NCI-H1417 (cell line): ENCODE results near the gene LRRC8E.
"Not testable (repeated sequence)": the region's sequence is repeated elsewhere in the genome, so short reads cannot be mapped to it uniquely, and the experiment has no call there.

ENCODE experiments used
- DNase-seq, 3 experiments: peaks; one replicate each; lab custom pipeline; 2025; lab: John Stamatoyannopoulos, UW

Gene LRRC8E

DNA sequence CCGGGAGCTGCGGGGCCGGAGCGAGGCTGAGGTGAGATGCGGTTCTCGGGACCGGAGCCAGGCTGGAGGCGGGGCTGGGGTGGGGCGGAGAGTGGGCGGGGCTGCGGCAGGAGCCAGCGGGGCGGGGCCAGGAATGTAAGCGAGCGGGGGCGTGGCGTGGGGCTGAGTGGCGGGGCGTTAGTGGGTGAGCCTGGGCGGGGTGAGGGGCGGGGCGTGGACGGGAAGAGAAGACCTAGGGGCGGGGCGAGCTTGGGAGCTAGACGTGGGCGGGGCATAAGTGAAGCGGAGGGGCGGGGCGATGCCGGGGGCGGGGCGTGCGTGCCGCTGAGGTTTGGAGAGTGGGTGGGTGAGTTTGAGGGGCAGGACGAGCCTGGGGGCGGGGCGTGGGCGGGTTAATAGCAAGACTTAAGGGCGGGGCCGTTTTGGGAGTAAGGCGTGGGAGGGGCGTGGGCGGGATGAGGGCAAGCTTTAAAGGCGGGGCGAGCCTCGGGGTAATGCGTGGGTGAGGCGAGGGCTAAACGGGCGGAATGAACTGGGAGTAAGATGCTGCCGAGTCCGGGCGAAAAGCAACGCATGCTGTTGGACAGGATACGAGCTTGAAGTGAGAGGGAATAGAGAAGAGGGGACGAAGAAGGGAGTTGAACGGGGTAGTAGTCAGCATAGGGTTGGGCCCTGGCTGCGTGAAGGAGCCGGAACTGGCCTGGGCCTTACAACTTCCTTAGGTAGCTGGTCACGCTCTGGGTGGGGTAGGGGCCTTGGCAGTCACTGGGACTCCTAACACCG is 32.4 kb downstream of the LRRC8E start:
- peak; percentile 91 to 99 (median 98) for DNase-seq

DNA sequence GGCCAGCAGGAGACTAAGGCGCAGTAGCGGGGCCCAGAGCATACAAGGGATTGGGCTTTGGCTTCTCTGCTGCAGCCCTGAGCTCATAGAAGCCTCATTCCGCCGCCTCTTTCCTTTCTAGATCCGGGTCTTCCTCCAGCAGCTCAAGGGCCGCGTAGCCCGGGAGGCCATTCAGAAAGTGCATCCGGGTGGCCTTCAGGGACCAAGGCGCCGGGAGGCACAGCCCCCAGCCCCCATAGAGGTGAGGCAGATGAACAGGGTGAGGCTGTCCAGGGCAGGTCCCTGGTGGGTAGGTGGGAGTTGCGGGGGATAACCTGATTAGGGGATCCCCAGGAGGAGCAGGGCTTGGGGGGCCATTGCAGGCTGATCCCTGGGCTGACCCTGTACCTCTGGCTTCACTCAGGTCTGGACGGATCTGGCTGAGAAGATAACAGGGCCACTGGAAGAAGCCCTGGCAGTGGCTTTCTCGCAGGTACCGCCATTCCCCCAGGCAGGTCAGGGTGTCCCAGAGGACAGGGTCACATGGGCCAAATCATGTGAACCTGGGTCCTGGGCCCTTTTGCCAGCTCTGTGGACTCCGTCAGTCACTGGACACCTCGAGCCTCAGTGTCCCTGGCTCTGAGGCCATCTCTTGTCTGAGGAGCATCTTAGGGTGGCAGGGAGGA is 33.1 kb downstream of the LRRC8E start:
- DNase-seq = no peak

DNA sequence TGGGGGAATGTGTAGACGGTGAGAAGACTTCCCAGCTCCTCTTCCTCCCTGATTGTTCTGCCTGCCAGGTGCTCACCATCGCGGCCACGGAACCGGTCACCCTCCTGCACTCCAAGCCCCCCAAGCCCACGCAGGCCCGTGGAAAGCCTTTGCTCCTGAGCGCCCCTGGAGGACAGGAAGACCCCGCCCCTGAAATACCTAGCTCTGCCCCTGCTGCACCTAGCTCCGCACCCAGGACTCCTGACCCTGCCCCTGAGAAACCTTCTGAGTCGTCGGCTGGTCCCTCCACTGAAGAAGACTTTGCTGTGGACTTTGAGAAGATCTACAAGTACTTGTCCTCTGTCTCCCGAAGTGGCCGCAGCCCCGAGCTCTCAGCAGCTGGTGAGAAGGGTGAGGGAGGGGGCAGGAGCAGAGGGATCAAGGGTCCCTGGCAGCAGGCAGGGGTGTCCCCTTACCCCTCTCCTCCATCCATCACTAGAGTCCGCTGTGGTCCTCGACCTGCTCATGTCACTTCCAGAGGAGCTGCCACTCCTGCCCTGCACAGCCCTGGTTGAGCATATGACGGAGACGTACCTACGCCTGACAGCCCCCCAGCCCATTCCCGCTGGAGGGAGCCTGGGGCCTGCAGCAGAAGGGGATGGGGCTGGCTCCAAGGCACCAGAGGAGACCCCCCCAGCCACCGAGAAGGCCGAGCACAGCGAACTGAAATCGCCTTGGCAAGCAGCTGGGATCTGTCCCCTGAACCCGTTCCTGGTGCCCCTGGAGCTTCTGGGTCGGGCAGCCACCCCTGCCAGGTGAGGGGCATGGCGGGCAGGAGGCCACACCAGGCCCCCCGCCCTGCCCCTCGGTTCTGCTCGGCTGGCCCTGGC is 33.9 kb downstream of the LRRC8E start:
- no peak for DNase-seq

DNA sequence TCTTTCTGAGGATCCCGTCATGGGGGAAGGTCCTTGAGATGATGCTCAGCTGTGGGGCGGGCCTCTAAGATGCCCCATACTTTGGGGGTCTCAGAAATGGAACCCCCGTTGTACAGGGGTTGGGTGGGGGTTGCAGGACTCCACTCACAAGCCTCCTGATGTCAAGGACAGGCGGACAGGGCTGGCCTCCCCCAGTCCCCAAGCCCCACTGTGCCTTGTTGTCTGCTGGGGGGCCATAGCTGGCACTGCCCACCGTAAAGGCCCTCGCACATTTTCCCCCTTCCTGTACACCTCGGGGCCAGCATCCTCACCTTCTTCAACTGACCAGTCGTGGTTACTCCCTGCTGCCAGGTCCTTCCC is 34.5 kb downstream of the LRRC8E start:
- DNase-seq = no peak

GRCh38 chr19:7923295-7924191 is 35.2 kb downstream of the LRRC8E start:
- DNase-seq = no peak

DNA sequence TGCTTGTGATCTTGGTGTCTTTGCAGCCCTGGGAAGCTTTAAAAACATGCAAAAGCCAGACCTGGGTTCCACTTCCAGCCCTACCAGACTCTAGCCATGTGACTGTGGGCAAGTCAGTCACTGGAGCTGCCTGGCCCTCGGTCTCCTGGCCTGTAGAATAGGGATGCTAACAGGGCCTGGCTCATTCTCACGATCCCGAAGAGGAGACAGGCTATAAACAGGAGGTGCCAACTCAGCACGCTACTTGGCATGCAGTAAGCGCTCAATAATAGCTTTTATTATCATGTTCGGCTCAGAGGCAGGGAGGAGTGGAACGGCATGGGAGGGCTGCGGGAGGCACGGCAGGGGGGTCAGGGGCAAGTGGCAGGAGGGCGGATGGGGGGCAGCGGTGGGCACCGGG is 35.9 kb downstream of the LRRC8E start:
- no peak for DNase-seq

DNA sequence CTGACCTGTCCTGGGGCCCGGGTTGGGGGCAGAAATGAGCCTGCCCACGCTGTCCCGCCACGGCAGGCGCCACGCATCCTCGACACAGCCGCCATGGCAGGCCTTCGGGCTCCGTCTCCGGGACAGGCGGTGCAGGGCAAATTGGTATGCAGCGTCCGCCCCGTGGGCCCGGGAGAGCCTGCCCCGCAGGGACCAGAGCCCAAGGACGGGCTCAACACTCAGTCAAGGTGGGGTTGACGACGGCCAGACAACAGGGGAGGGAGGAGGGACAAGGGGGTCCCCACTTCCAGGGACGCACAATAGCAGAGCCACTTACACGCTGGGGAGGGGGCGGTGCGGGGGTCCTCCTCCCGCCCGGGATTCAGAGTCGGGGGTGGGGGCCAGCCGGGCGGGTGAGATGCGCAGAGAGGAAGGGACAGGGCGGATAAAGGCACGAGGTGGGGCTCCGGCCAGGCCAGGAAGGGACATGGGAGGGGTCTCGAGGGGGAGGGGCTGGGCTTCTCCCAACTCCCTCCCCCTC is 36.4 kb downstream of the LRRC8E start:
- no peak for DNase-seq

GRCh38 chr19:7925171-7925851 is 37.0 kb downstream of the LRRC8E start:
- peak; percentile 58 to 88 (median 88) for DNase-seq

GRCh38 chr19:7926021-7926726 is 37.9 kb downstream of the LRRC8E start, which contains the start of gene CTXN1:
CTXN1 (minus strand) TSS chr19:7926135; CDS start chr19:7925538, 597 bp downstream.
- DNase-seq = peak; percentile 59 to 81 (median 78)

DNA sequence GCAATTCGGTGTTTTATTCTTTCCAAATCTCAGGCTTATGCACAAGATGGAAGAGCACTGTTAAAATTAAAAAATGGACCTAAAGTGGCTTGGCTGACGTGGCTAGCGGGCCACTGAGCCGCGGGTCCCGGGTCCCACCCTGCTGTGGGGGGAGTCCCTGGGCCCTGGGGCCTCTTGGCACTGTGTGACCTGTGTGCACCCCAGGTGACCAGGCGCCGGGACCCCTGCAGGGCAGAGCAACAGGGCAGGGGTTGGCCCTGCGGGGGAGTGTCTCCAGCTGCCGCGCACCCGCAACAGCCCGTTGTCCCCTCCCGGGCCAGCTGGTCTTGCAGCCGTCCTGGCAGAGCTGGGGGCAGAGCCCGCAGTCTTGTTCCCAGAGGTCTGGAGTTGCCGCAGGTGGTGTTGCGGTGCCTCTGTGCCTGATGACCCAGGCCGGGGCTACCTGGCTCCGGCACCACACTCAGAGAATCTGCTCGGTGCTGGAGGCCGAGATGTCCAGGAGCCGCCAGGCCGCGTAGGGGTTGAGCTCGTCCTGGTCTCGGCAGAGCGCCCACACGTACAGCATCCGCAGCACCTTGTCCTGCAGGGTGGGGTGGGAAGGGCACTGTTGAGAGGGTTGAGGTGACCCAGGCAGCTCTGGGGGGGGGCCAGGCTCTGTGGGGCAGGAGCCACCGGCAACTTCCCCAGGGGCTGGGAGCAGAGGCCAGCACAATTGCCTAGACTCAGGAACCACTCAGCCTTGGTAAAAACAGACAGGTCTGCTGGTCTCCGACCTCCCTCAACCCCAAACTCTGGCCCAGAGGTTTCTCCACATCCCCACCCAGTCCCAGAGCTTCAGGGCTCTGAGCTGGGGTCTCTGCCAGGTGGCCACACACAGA is 38.7 kb downstream of the LRRC8E start:
- DNase-seq = peak in 2 of 3 experiments; percentile 67 to 77

GRCh38 chr19:7927605-7928333 is 39.5 kb downstream of the LRRC8E start:
- no peak for DNase-seq

GRCh38 chr19:7928334-7928706 is 40.0 kb downstream of the LRRC8E start:
- DNase-seq = no peak

- peak in 2 of 3 experiments; percentile 28 to 50 for DNase-seq
Observed at GRCh38 chr19:7928741-7929701, 40.7 kb downstream of the LRRC8E start.

DNA sequence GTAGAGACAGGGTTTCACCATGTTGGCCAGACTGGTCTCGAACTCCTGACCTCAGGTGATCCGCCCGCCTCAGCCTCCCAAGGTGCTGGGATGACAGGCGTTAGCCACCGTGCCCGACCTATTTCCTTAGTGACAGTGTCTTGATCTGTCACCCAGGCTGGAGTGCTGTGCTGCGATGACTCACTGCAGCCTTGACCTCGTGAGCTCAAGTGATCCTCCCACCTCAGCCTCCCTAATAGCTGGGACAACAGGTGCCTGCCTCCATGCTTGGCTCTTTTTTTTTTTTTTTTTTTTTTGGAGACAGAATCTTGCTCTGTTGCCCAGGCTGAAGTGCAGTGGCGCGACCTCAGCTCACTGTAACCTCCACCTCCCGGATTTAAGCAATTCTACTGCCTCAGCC is 41.7 kb downstream of the LRRC8E start:
- not testable (repeated sequence) for DNase-seq

- no peak for DNase-seq
Observed at GRCh38 chr19:7930765-7931164, 42.5 kb downstream of the LRRC8E start.

DNA sequence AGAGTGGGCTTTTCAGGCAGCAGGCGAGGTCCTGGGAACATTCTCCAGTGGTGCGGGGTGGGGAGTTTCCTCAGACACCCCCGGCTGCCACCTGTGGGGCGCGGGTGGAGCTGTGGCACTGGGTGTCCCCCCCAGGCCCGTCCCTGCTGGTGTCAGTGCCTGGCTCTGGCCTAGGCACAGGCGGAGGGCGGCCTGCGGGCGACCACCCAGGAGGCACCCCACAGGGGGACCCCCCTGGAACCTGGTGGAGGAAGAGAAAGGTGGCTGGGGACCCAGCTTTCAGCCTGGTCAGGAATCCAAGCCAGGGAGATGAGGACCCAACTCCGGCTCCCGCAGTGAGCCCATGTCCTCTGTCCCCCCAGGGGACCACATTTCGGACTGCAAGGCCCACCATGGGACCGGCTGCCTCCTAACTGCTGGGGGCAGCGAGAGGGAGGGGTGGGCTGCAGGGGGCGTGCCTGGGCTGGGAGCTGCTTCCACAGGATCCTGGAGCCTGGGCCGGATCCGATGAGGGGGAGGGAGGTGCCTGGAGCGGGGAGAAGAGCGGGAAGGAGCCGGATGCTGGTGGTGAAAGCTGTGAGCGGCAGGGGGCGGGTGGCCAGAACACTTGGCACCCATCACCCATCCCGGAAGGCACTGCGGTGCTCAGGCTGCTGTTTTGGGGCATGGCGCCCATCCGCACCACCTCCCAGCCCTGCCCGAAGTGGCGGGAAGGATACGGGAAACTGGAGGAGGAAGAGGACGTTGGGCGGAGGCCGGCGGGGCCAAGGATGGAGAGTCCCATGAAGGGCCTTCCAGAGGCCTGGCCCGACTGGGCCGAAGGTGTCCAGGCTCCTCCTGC is 43.1 kb downstream of the LRRC8E start:
- DNase-seq = no peak
